ENCODE results near the gene GSTM4. TPM values are rescaled to one million over a fixed set of nuclear protein-coding genes. Genes with fewer than 3 reads are reported as not detected.
"Not testable (repeated sequence)": the region's sequence is repeated elsewhere in the genome, so short reads cannot be mapped to it uniquely, and the experiment has no call there.

The GSTM4 gene
- total and polyA plus RNA-seq, 9 of the 15 experiments (the other 6 are each of a cell fraction or from before 2014, with no cell fraction given), result 18.8 to 53.4 (median 38.8) TPM

- H3K4me3 ChIP-seq; intact Hi-C loops (cut with micrococcal nuclease); H3K4me1 ChIP-seq (replicated peaks in 1 of 2; ENCODE audit: control insufficient read depth in 2 of 2, insufficient read depth in 2 of 2, low read length in 2 of 2); ATAC-seq; BruUV-seq (replicated peaks); H3K9me3 ChIP-seq (replicated peaks; ENCODE audit: control insufficient read depth, insufficient read depth, low read depth, low read length); H3K9ac ChIP-seq (ENCODE audit: insufficient read depth in 1 of 2, low read depth in 2 of 2, low read length in 2 of 2); H4K20me1 ChIP-seq (replicated peaks; ENCODE audit: control insufficient read depth, insufficient read depth, low read length); in situ Hi-C loops (cut with MboI); H3K27me3 ChIP-seq (ENCODE audit: control insufficient read depth in 2 of 2, insufficient read depth in 2 of 2, low read length in 2 of 2); H3K79me2 ChIP-seq (ENCODE audit: control insufficient read depth, insufficient read depth, low read length); H3K36me3 ChIP-seq (ENCODE audit: control insufficient read depth, insufficient read depth, low read length); FAIRE-seq; H3K9me1 ChIP-seq (ENCODE audit: control insufficient read depth, insufficient read depth, low read length); H3K4me2 ChIP-seq (ENCODE audit: insufficient read depth, low read length); H3K27ac ChIP-seq (ENCODE audit: extremely low read depth, low read depth, low read length); DNase-seq (ENCODE audit: extremely low read depth in 1 of 4, low spot score in 3 of 4); CTCF ChIA-PET (ENCODE audit: low intra/inter-chr PET ratio); H2AFZ ChIP-seq (ENCODE audit: low read depth, low read length); POLR2A ChIA-PET: not testable (repeated sequence)
- no CpG with 5 or more reads among the region's 3 CpGs for WGBS (ENCODE audit: insufficient coverage, low coverage, missing lambda C conversion rate)
Measured at GRCh38 chr1:109695138-109695537, 39.2 kb downstream of the GSTM4 start.

GRCh38 chr1:109697066-109697465, 41.2 kb downstream of the GSTM4 start:
- POLR2A ChIA-PET, result no interaction called here
- no peak overlapping the region for H3K27ac ChIP-seq (ENCODE audit: extremely low read depth, low read depth, low read length)
- in situ Hi-C loops (cut with MboI), result no loop called here

GRCh38 chr1:109697861-109698260, 42.0 kb downstream of the GSTM4 start:
- in situ Hi-C loops (cut with MboI); H3K9ac ChIP-seq (ENCODE audit: insufficient read depth in 1 of 2, low read depth in 2 of 2, low read length in 2 of 2); POLR2A ChIA-PET; intact Hi-C loops (cut with micrococcal nuclease); ATAC-seq; DNase-seq (ENCODE audit: extremely low read depth in 1 of 4, low spot score in 3 of 4); H2AFZ ChIP-seq (ENCODE audit: low read depth, low read length); BruUV-seq (replicated peaks); H3K4me3 ChIP-seq; H3K36me3 ChIP-seq (ENCODE audit: control insufficient read depth, insufficient read depth, low read length); H3K4me2 ChIP-seq (ENCODE audit: insufficient read depth, low read length); H3K4me1 ChIP-seq (replicated peaks in 1 of 2; ENCODE audit: control insufficient read depth in 2 of 2, insufficient read depth in 2 of 2, low read length in 2 of 2); H3K27me3 ChIP-seq (ENCODE audit: control insufficient read depth in 2 of 2, insufficient read depth in 2 of 2, low read length in 2 of 2); H3K27ac ChIP-seq (ENCODE audit: extremely low read depth, low read depth, low read length); CTCF ChIA-PET (ENCODE audit: low intra/inter-chr PET ratio); FAIRE-seq; H4K20me1 ChIP-seq (replicated peaks; ENCODE audit: control insufficient read depth, insufficient read depth, low read length); H3K9me1 ChIP-seq (ENCODE audit: control insufficient read depth, insufficient read depth, low read length); H3K79me2 ChIP-seq (ENCODE audit: control insufficient read depth, insufficient read depth, low read length); H3K9me3 ChIP-seq (replicated peaks; ENCODE audit: control insufficient read depth, insufficient read depth, low read depth, low read length): not testable (repeated sequence)
- WGBS (ENCODE audit: insufficient coverage, low coverage, missing lambda C conversion rate), result no CpG with 5 or more reads among the region's 4 CpGs

More at GRCh38 chr1:109697066-109697465, 41.2 kb downstream of the GSTM4 start:
- no CpG with 5 or more reads among the region's 4 CpGs for WGBS (ENCODE audit: insufficient coverage, low coverage, missing lambda C conversion rate)
- H2AFZ ChIP-seq (ENCODE audit: low read depth, low read length), result no peak overlapping the region
- no peaks in the 10 kb centered on the region for H3K36me3 ChIP-seq (ENCODE audit: control insufficient read depth, insufficient read depth, low read length)
- H3K9me1 ChIP-seq (ENCODE audit: control insufficient read depth, insufficient read depth, low read length), result no peaks in the 10 kb centered on the region
- no peaks in the 10 kb centered on the region for H3K27me3 ChIP-seq (ENCODE audit: control insufficient read depth in 2 of 2, insufficient read depth in 2 of 2, low read length in 2 of 2)
- no peak overlapping the region for H3K4me2 ChIP-seq (ENCODE audit: insufficient read depth, low read length)
- no peak overlapping the region for H3K9ac ChIP-seq (ENCODE audit: insufficient read depth in 1 of 2, low read depth in 2 of 2, low read length in 2 of 2)
- ATAC-seq, result no peak
- no peak for TF ChIP-seq CHD2 (IDR thresholded peaks at IDR 0.05; ENCODE audit: low read depth, low read length)
- no peak for TF ChIP-seq JUND (IDR thresholded peaks at IDR 0.05; ENCODE audit: borderline replicate concordance, low read depth, low read length)
- no peak for TF ChIP-seq JUND (tag; IDR thresholded peaks at IDR 0.05; ENCODE audit: borderline replicate concordance, low read depth, low read length)
- no peaks in the 10 kb centered on the region for H3K79me2 ChIP-seq (ENCODE audit: control insufficient read depth, insufficient read depth, low read length)
- no peaks in the 10 kb centered on the region for H4K20me1 ChIP-seq (replicated peaks; ENCODE audit: control insufficient read depth, insufficient read depth, low read length)
- CTCF ChIA-PET (ENCODE audit: low intra/inter-chr PET ratio), result no interaction called here
- intact Hi-C loops (cut with micrococcal nuclease), result no loop called here
- H3K4me1 ChIP-seq (replicated peaks in 1 of 2; ENCODE audit: control insufficient read depth in 2 of 2, insufficient read depth in 2 of 2, low read length in 2 of 2), result no peaks in the 10 kb centered on the region
- no peak for FAIRE-seq
- H3K9me3 ChIP-seq (replicated peaks; ENCODE audit: control insufficient read depth, insufficient read depth, low read depth, low read length), result no peaks in the 10 kb centered on the region
- no TSS peak for BruUV-seq (replicated peaks)
- H3K4me3 ChIP-seq, result no peak overlapping the region
- DNase-seq (ENCODE audit: extremely low read depth in 1 of 4, low spot score in 3 of 4), result no peak

Measured in K562 (cell line).